Chondrocyte (in vitro differentiated cells): ENCODE measurements around the gene CCDC7. TPM values are rescaled to one million over a fixed set of nuclear protein-coding genes. Genes with fewer than 3 reads are reported as not detected.
A peak's percentile ranks its signal among the peaks of the same experiment; 100 is the strongest.

Source experiments
- DNase-seq: peaks from one replicate; pipeline ENCODE4 v3.0.0; 2021; ENCODE audit warnings: mixed read lengths, low spot score
- H3K27ac Mint-ChIP-seq: one replicate; pipeline ENCODE4 v1.8.0; 2021; ENCODE audit warnings: mild to moderate bottlenecking, moderate library complexity, mixed read lengths; ENCODE audit not compliant: unreplicated experiment
- H3K27me3 Mint-ChIP-seq: 2 replicates; pipeline ENCODE4 v1.8.0; 2021; ENCODE audit warnings: low read depth, mixed read lengths
- H3K36me3 Mint-ChIP-seq: 2 replicates; pipeline ENCODE4 v1.8.0; 2021; ENCODE audit warnings: low read depth, mixed read lengths
- H3K4me1 Mint-ChIP-seq: 2 replicates; pipeline ENCODE4 v1.8.0; 2021; ENCODE audit warnings: low read depth, mild to moderate bottlenecking, mixed read lengths
- H3K4me3 Mint-ChIP-seq: one replicate; pipeline ENCODE4 v1.8.0; 2021; ENCODE audit warnings: mild to moderate bottlenecking, moderate library complexity, mixed read lengths; ENCODE audit not compliant: unreplicated experiment
- H3K9me3 Mint-ChIP-seq: 2 replicates; pipeline ENCODE4 v1.8.0; 2021; ENCODE audit warnings: low read depth, mixed read lengths
- total RNA-seq: library from RNA; stranded (reverse); gene quantifications from 3 replicates; pipeline ENCODE4 v1.2.1, GENCODE V29; 2021
- TF ChIP-seq, protein P1 (sequence below): fragments of 200-600 bp; sonication (generic); IDR thresholded peaks from 2 replicates; pipeline ENCODE4 v1.5.0; 2021; ENCODE audit warnings: antibody characterized with exemption, mild to moderate bottlenecking, moderate library complexity

Gene CCDC7
- total RNA-seq, 1 donor from 2014 or later = 7.0 TPM

DNA sequence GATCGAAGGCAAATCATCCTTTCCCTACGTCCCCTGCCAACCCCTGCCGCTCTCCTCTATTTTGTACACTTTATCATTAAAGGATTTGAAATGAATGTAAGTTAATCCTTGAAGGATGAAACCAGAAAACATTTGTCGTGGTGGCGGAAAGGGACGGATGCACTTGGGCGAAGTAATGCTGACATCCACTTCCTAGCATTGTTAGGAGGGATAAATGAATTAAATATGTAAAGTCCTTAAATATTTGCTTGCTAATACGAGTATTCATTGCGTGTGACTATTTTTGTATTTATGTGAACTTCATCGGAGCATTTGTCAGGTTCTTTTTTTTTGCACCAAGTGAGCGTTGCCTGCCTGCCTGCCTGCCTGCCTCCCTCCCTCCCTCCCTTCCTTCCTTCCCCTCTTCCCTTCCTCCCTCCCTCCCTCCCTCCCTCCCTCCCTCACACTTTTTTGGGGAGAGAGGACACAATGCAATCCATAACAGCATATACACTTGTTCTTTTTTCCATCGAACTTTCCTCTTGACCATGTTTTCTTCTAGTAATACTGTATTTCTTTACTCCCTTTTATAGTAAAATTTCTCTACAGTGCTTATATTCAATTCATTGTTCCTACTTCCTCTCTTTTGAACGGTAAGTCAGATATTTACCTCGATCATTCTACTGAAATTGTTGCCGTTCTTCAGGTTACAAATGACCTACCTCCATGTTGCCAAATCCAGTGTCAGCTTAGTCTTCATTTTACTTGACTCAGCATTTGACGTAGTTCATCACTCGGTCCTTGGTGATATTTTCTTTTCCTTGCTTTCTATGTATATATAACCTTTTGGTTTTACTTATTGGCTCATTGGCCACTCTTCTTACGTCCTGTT lies 831 bp downstream of the CCDC7 start:
- Mint-ChIP-seq H3K4me3 (peak overlapping the region; percentile 89), H3K9me3 (peaks cover 4% of the 10 kb centered on the region), H3K36me3 (peaks cover 1% of the 10 kb centered on the region), H3K4me1 (peaks cover 18% of the 10 kb centered on the region), H3K27ac (peak overlapping the region; percentile 96), H3K27me3 (no peaks in the 10 kb centered on the region)
- TF ChIP-seq, protein P1, sequence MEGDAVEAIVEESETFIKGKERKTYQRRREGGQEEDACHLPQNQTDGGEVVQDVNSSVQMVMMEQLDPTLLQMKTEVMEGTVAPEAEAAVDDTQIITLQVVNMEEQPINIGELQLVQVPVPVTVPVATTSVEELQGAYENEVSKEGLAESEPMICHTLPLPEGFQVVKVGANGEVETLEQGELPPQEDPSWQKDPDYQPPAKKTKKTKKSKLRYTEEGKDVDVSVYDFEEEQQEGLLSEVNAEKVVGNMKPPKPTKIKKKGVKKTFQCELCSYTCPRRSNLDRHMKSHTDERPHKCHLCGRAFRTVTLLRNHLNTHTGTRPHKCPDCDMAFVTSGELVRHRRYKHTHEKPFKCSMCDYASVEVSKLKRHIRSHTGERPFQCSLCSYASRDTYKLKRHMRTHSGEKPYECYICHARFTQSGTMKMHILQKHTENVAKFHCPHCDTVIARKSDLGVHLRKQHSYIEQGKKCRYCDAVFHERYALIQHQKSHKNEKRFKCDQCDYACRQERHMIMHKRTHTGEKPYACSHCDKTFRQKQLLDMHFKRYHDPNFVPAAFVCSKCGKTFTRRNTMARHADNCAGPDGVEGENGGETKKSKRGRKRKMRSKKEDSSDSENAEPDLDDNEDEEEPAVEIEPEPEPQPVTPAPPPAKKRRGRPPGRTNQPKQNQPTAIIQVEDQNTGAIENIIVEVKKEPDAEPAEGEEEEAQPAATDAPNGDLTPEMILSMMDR = no peak
- DNase-seq = no peak

DNA sequence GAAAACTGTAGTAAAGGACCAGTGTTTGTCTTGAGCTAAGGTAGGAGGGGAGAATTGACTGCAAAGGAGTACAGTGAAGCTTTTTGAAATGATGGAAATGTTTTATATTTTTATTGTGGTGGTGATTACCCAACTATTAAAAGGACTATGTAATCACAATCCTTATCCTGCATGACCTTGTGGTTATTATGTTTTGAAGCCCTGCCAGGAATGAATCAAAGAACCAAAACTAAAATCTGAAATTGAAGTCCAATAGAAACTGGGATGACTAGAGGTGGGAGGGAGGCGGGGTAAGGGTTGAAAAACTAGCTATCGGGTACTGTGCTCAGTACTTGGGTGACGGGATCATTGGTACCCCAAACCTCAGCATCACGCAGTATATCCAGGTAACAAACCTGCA lies 8.2 kb downstream of the CCDC7 start:
- no peaks in the 10 kb centered on the region for H3K9me3 Mint-ChIP-seq
- H3K36me3 Mint-ChIP-seq = peaks cover 12% of the 10 kb centered on the region
- no peak overlapping the region for H3K27ac Mint-ChIP-seq
- H3K27me3 Mint-ChIP-seq = no peaks in the 10 kb centered on the region
- no peaks in the 10 kb centered on the region for H3K4me1 Mint-ChIP-seq
- DNase-seq = no peak
- TF ChIP-seq, protein P1 = no peak
- no peak overlapping the region for H3K4me3 Mint-ChIP-seq

DNA sequence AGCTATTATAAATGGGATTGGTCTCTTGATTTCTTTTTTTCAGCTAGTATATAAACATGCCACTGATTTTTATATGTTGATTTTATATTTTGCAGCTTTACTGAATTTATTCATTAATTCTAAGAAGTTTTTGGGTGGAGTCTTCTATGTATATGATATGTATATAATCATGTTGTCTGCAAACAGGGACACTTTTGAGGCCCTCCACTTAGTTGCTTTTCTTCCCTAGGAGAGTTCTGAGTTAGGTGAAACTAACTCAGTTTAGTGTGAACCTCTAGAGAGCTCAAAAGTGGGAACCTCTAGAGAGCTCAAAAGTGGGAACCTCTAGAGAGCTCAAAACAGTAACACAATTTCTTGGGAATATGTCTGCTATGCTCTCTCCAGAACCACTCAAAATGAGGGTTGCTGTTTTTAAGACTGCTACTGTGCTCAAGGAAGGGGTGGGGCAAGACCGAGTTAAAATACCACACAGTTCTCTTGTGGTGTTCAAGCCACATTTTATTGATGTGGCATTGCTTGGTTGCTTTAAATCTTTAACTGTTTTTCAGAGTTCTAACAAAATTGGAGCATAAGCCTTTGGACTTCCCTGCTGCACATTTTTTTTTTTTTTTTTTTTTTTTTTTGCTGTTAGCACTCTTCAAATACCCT lies 13.2 kb downstream of the CCDC7 start:
- Mint-ChIP-seq H3K9me3 (no peaks in the 10 kb centered on the region), H3K36me3 (peaks cover 11% of the 10 kb centered on the region), H3K27me3 (no peaks in the 10 kb centered on the region), H3K4me3 (no peak overlapping the region), H3K4me1 (no peaks in the 10 kb centered on the region), H3K27ac (no peak overlapping the region)
- TF ChIP-seq, protein P1 = no peak
- no peak for DNase-seq

DNA sequence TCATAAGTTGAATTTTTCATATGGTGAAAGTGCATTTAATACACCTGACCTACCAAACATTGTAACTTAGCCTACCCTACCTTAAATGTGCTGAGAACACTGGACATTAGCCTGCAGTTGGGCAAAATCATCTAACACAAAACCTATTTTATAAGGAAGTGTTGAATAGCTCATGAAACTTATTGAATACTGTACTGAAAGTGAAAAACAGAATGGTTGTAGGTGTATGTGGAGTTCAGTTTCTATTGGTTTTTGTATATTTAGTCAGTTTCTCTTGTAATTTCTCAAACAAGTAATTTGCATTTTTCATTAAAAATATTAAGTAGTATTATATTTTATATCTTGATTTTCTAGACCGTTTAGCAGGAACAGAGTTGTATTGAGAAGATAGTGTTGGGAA lies 15.3 kb downstream of the CCDC7 start:
- Mint-ChIP-seq H3K4me1 (no peaks in the 10 kb centered on the region), H3K36me3 (peaks cover 12% of the 10 kb centered on the region), H3K27me3 (no peaks in the 10 kb centered on the region), H3K27ac (no peak overlapping the region), H3K4me3 (no peak overlapping the region), H3K9me3 (no peaks in the 10 kb centered on the region)
- TF ChIP-seq, protein P1 = no peak
- no peak for DNase-seq

DNA sequence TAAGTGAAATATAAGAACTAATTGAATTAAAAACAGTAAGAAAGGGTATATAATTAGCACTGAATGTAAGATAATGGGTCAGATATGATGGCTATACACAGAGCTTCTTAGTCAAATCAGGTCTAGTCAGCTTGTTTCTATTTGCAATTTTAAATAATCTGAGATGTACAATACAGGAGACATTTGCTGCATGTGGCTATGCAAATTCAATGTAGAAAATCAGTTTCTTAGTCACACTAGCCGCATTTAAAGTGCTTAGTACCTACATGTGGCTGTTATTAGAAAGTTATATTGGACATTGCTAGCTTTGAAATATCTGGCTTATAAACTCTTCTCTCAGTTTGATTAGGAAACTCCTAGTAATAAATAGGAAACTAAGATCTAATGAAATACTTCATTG lies 25.3 kb downstream of the CCDC7 start:
- H3K27ac Mint-ChIP-seq = no peak overlapping the region
- peaks cover 23% of the 10 kb centered on the region for H3K36me3 Mint-ChIP-seq
- DNase-seq = no peak
- no peak overlapping the region for H3K4me3 Mint-ChIP-seq
- TF ChIP-seq, protein P1 = no peak
- no peaks in the 10 kb centered on the region for H3K9me3 Mint-ChIP-seq
- H3K4me1 Mint-ChIP-seq = no peaks in the 10 kb centered on the region
- no peaks in the 10 kb centered on the region for H3K27me3 Mint-ChIP-seq
